Ovary (tissue), 3 donors: ENCODE data around the gene ZBTB39.

Experiments
- CTCF ChIP-seq, 3 donors: fragments of 450-650 bp in 2 of 3; fragments of 200-600 bp in 1 of 3; IDR thresholded peaks; one replicate each; pipeline versions ENCODE4 v1.5.1 to v1.8.0; 2016 to 2022; ENCODE audit warnings: antibody characterized with exemption in 3 of 3, mild to moderate bottlenecking in 1 of 3
- POLR2A ChIP-seq: fragments of 450-650 bp; IDR thresholded peaks from one replicate; pipeline ENCODE4 v1.6.1; 2017; ENCODE audit warnings: antibody characterized with exemption, mild to moderate bottlenecking, moderate library complexity
- donor health status: DM: no; HTN: no; CAD: no.

GRCh38 chr12:57027011-57027804 lies 20.9 kb upstream of the ZBTB39 start:
- TF ChIP-seq CTCF (IDR thresholded peaks at IDR 0.05) (no peak), POLR2A (no peak)
